ENCODE data around the gene KNG1.

The KNG1 gene

GRCh38 chr3:186751480-186751879, 34.3 kb downstream of the KNG1 start:
- DNase-seq: no peak
- peaks cover 5% of the 10 kb centered on the region for H3K27me3 ChIP-seq
- no peak overlapping the region for H3K4me3 ChIP-seq (ENCODE audit: low read depth, low read length)
- no peak for TF ChIP-seq CTCF (IDR thresholded peaks at IDR 0.05; ENCODE audit: low read depth, low read length)
- no peaks in the 10 kb centered on the region for H3K36me3 ChIP-seq
- no peaks in the 10 kb centered on the region for H3K9me3 ChIP-seq
- H3K4me1 ChIP-seq: no peaks in the 10 kb centered on the region

GRCh38 chr3:186754006-186754405, 36.8 kb downstream of the KNG1 start:
- TF ChIP-seq CTCF (IDR thresholded peaks at IDR 0.05; ENCODE audit: low read depth, low read length): no peak
- Histone ChIP-seq H3K9me3 (no peaks in the 10 kb centered on the region), H3K4me1 (no peaks in the 10 kb centered on the region), H3K4me3 (ENCODE audit: low read depth, low read length) (no peak overlapping the region), H3K36me3 (no peaks in the 10 kb centered on the region), H3K27me3 (no peaks in the 10 kb centered on the region; the same call in 1 of the 2 replicates)
- no peak for DNase-seq

- Histone ChIP-seq H3K9me3 (no peaks in the 10 kb centered on the region), H3K27me3 (no peaks in the 10 kb centered on the region; the same call in 1 of the 2 replicates), H3K4me1 (no peaks in the 10 kb centered on the region), H3K4me3 (ENCODE audit: low read depth, low read length) (no peak overlapping the region), H3K36me3 (no peaks in the 10 kb centered on the region)
- TF ChIP-seq CTCF (IDR thresholded peaks at IDR 0.05; ENCODE audit: low read depth, low read length): no peak
- DNase-seq: no peak
Measured at GRCh38 chr3:186754871-186755270, 37.7 kb downstream of the KNG1 start.

- H3K4me1 ChIP-seq: no peaks in the 10 kb centered on the region
- H3K9me3 ChIP-seq: no peaks in the 10 kb centered on the region
- TF ChIP-seq CTCF (IDR thresholded peaks at IDR 0.05; ENCODE audit: low read depth, low read length): no peak
- H3K27me3 ChIP-seq: no peaks in the 10 kb centered on the region; the same call in 1 of the 2 replicates
- no peak overlapping the region for H3K4me3 ChIP-seq (ENCODE audit: low read depth, low read length)
- no peaks in the 10 kb centered on the region for H3K36me3 ChIP-seq
- no peak for DNase-seq
Measured at GRCh38 chr3:186757214-186757613, 40.1 kb downstream of the KNG1 start.

GRCh38 chr3:186757686-186758220, 40.6 kb downstream of the KNG1 start:
- no peak for DNase-seq
- no peaks in the 10 kb centered on the region for H3K9me3 ChIP-seq
- no peaks in the 10 kb centered on the region; the same call in 1 of the 2 replicates for H3K27me3 ChIP-seq
- H3K36me3 ChIP-seq: no peaks in the 10 kb centered on the region
- no peak overlapping the region for H3K4me3 ChIP-seq (ENCODE audit: low read depth, low read length)
- H3K4me1 ChIP-seq: no peaks in the 10 kb centered on the region
- TF ChIP-seq CTCF (IDR thresholded peaks at IDR 0.05; ENCODE audit: low read depth, low read length): no peak

- H3K27me3 ChIP-seq: no peaks in the 10 kb centered on the region
- TF ChIP-seq CTCF (IDR thresholded peaks at IDR 0.05; ENCODE audit: low read depth, low read length): no peak
- DNase-seq: no peak
- no peaks in the 10 kb centered on the region for H3K36me3 ChIP-seq
- H3K4me1 ChIP-seq: no peaks in the 10 kb centered on the region
- no peak overlapping the region for H3K4me3 ChIP-seq (ENCODE audit: low read depth, low read length)
- H3K9me3 ChIP-seq: no peaks in the 10 kb centered on the region
Measured at GRCh38 chr3:186759231-186759930, 42.2 kb downstream of the KNG1 start.
